AG09319 (cell line): ENCODE measurements around the gene SH2B2.

Experiments
- DNase-seq: peaks from one replicate; pipeline ENCODE4 v3.0.0-alpha.2; 2010; ENCODE audit warnings: low read depth; ENCODE audit errors: extremely low read depth
- TF ChIP-seq, protein P1 (sequence below): IDR thresholded peaks from 2 replicates; pipeline ENCODE4 v1.5.1; 2011; ENCODE audit warnings: low read depth, mild to moderate bottlenecking, inconsistent platforms, low read length, moderate library complexity

Gene SH2B2

DNA sequence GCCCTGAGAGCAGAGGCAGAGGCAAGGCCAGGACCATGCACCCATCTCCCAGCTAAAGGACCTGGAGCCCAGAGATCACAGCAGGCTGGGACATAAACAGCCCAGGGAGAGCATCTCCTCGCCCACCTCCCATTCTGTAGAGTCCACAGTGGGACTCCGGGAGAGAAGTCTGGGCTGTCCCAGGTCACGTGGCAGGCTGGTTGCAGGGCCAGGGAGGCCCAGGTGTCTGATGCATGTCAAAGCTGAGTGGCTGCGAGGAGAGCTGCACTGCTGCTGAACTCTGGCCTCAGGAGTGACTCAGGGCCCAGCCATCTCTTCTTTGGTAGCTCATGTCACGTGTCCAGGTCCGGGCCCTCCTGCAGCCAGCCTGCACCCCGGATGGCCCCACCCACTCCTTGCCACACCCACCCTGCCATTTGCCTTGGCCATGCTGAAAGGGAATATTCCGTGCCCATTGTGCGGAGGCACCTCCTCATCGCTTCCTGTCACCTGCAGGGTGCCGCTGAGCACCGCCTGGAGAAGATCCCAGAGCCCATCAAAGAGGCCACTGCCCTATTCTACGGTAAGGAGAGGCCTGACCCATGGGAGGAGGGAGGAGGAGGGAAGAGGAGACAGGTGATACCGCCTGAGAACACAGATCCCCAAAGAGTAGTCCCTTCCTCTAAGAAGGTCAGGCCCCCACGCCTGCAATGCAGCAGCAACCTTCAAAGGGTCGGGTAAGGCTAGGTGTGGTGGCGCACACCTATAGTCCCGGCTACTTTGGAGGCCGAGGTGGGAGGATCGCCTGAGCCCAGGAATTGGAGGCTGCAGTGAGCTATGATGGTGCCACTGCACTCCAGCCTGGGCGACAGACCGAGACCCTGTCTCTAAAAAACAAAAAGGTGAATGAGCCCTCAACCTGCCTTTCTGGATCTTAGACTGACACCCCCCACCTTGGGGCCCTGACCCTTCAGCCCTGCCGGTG lies 12.6 kb upstream of the SH2B2 start:
- DNase-seq = no peak
- TF ChIP-seq, protein P1, sequence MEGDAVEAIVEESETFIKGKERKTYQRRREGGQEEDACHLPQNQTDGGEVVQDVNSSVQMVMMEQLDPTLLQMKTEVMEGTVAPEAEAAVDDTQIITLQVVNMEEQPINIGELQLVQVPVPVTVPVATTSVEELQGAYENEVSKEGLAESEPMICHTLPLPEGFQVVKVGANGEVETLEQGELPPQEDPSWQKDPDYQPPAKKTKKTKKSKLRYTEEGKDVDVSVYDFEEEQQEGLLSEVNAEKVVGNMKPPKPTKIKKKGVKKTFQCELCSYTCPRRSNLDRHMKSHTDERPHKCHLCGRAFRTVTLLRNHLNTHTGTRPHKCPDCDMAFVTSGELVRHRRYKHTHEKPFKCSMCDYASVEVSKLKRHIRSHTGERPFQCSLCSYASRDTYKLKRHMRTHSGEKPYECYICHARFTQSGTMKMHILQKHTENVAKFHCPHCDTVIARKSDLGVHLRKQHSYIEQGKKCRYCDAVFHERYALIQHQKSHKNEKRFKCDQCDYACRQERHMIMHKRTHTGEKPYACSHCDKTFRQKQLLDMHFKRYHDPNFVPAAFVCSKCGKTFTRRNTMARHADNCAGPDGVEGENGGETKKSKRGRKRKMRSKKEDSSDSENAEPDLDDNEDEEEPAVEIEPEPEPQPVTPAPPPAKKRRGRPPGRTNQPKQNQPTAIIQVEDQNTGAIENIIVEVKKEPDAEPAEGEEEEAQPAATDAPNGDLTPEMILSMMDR = no peak

DNA sequence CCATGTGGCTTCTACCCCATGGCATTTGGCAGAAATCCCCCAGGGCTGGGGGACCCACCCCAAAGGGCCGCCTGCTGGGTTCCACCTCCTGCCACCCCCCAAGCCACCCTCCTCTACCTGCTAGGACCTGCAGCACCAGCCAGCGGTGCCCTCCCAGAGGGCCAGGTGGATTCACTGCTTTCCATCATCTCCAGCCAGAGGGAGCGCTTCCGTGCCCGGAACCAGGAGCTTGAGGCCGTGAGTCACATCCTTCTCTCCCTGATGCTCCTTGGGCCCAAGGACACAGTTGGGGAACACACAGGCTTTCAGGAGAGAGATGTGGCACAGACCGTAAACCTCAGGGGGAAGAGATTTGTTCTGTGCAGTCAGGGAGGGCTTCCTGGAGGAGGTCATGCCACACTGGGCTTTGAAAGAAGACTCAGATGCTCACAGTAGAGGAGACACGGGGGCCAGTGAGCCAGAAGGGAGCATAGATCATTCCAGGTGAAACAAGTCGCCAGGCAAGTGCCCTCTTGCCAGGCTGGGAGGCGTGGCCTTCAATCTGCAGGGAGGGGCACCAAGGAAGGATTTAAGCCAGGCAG lies 11.5 kb upstream of the SH2B2 start:
- no peak for DNase-seq
- TF ChIP-seq, protein P1 = no peak

DNA sequence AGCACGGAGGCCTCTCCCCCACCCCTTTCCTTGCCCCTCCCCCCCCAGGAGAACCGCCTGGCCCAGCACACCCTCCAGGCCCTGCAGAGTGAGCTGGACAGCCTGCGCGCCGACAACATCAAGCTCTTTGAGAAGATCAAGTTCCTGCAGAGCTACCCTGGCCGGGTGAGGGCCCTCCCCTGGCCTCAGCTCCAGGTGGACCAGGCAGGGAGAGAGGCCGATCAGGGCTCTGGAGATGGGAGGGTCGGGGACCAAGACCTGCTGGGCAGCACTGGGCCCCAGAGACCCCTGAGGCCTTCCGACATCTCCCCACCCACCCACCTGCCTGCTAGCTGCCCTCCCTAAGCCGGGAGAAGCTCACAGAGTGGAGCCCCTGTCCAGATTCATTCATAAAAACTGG lies 8.8 kb upstream of the SH2B2 start:
- DNase-seq = no peak
- TF ChIP-seq, protein P1 = no peak

- TF ChIP-seq, protein P1 = peak; percentile 83
- no peak for DNase-seq
These were observed 6.9 kb upstream of the SH2B2 start for GRCh38 chr7:102279537-102280400.

- TF ChIP-seq, protein P1 = no peak
- no peak for DNase-seq
These were observed 6.1 kb upstream of the SH2B2 start for GRCh38 chr7:102280521-102280920.

- TF ChIP-seq, protein P1 = no peak
These were observed 4.9 kb upstream of the SH2B2 start for GRCh38 chr7:102281785-102282184.

More at GRCh38 chr7:102281785-102282184, 4.9 kb upstream of the SH2B2 start:
- no peak for DNase-seq
